HS-5 (cell line): ENCODE data around the gene TMEM273.
A peak's percentile ranks its signal among the peaks of the same experiment; 100 is the strongest.
"Not testable (repeated sequence)": the region's sequence is repeated elsewhere in the genome, so short reads cannot be mapped to it uniquely, and the experiment has no call there.

ENCODE experiments used
- DNase-seq: peaks from one replicate; pipeline ENCODE4 v3.0.0-alpha.2; 2012; ENCODE audit warnings: low read depth

The TMEM273 gene

DNA sequence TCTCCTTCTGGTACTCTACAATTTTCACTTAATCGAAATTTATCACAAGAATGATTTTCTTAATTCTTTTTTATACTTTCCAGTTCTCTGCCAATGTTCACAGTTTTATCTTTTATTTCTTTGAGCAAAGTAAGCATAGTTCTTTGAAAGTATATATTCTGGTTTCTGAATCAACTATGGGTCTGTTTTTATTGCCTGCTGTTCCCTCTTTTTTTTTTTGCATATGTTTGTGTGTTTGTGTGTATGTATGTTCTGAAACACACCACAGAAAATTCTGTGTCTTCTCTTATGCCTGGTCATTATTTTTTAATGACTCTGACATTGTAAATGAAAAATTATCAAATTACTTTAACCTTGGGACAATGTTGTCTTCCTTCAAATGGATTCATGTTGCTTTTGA, 15.9 kb upstream of the TMEM273 start:
- DNase-seq: no peak

DNA sequence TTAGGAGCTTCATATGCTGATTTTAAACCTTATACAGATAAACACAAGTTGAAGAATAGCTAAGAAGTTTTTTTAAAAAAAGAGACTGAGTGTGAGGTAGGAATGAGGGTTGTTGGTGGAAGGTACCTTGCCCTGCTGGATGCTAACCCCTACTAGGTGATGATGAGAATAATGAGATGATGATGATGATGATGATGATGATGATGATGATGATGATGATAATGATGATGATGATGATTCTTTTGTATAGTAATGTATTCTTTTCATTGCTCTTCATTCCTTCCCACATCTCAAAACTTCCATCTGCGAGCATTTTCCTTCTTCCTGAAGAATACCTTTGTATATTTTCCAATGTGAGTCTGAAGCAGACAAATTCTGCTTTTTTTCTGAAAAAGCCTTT, 14.1 kb upstream of the TMEM273 start:
- DNase-seq: no peak

DNA sequence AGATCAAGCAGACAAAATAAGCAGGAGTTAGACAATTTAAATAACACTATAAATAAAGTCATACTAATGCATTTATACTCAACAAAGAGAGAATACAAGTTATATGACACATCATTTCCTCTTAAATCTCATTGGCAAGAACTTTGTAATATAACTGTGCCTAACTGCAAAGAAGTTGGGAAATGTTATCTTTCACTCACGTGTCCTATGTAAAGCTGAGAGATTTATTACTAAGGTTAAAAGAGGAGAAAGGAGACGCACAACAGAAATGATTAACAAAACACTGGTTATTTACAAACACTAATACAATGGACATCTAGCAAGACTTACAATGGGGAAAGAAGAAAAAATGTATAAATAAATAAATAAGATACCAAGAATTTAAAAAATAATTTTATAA, 12.7 kb upstream of the TMEM273 start:
- no peak for DNase-seq

GRCh38 chr10:49197171-49197570, 9.0 kb upstream of the TMEM273 start:
- no peak for DNase-seq

DNA sequence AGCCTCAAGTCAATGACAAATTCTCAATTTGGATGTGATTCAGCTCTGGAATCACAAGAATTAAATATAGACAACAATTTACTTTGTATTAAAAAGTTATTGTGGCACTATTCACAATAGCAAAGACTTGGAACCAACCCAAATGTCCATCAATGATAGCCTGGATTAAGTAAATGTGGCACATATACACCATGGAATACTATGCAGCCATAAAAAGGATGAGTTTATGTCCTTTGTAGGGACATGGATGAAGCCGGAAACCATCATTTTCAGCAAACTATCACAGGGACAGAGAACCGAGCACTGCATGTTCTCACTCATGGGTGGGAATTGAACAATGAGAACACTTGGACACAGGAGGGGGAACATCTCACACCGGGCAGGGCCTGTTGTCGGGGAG, 7.7 kb upstream of the TMEM273 start:
- DNase-seq: not testable (repeated sequence)

DNA sequence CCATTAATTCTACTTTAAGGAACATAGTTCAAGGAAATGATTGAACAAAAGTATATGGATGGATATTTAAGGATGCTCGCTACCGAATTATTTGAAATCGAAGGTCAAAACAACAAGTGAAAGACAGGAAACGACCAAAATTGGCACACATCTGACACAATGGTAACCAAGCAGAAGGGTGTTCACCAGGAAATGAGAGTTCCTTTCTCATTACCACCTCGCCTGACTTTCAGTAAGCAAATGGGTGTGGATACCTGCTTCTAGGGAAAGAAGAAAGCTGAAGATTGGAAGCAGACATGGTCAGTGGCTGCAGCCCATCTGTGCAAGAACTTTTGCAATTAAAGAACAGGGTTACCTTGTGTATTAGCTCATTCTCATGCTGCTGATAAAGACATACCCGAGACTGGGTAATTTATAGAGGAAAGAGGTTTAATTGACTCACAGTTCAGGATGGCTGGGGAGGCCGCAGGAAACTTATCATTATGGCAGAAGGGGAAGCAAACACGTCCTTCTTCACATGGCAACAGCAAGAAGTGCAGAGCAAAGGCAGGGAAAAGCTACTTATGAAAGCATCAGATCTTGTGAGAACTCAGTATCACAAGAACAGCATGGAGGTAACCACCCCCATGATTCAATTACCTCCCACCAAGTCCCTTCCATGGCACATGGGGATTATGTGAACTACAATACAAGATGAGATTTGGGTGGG, 6.2 kb upstream of the TMEM273 start:
- DNase-seq: no peak

DNA sequence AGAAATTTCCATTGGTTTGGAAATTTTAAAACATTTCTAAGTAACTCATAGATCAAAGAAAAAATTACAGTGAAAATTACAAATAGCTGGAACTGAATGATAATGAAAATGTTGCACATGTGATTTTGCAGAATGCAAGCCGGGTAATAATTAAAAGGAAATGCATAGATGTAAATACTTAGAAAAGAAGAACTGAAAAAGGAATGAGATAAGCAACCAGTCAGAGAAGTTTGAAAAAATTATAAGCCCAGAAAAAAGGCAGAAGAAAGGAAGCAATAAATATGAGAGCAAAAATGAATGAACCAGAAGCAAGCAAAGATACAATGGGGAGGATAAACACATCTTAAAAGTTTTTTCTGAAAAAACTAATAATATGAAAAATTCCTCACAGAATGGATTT, 3.2 kb upstream of the TMEM273 start:
- DNase-seq: no peak

DNA sequence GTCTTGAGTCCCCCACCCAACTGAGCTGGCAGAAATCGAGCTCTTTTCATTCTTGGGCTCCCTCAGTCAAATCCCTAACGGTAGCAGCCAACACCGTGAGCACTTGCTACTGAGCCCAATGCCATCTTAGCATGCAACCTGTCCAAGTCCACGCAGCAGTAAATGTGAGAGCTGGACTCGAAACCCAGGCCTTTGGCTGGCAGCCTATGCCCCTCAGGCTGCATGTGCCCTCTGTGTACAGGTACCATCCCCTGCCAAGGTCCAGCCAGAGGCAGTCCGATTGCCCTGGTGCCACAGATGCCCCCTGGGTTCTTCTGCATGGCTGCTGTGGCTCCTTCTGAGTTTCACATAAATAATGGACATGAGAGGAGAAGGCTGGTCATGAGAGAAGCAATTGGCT, 1.2 kb upstream of the TMEM273 start:
- no peak for DNase-seq

- no peak for DNase-seq
Measured at GRCh38 chr10:49187044-49187484, 1.1 kb downstream of the TMEM273 start.

GRCh38 chr10:49186613-49187012, 1.6 kb downstream of the TMEM273 start:
- DNase-seq: no peak

DNA sequence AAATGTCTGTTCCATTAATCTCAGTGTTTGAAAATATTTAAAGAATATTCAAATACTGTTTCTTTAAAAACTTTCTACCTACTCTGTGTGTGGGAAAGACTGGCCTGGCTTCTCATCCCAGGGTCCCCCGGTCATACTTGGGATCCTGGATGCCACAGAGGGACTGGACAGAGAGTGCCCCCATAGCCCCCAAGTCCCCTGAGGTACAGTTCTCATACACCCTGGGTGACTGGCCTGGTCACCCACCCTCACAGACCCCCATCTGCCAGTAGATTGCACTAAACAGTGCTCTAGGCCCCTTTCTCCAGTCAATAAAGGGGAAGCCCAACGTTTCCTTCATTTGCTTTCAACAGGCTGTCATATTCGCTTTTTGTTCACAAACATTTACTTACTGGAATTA, 3.0 kb downstream of the TMEM273 start:
- DNase-seq: no peak

DNA sequence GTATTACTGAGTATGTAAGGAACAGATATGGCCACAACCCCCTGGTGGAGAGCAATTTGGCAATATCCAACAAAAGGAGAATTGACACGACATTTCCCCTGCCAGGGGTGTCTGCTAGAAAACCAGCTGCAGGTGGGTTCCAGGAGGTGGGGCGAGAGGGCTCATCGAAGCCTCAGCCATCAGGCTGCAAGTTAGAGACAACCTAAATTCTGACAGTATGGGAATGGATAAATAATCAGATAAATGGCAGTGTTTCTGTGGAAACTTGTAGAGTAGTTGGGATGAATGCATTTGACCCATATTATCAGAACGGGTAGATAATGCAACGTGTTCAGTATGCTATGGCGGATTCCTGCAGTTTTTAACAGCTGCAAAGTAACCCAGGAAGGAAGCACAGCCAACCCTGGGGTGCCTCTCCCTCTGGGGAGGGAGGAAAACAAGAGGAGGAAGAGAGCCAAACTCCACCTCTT, 3.5 kb downstream of the TMEM273 start:
- DNase-seq: no peak

DNA sequence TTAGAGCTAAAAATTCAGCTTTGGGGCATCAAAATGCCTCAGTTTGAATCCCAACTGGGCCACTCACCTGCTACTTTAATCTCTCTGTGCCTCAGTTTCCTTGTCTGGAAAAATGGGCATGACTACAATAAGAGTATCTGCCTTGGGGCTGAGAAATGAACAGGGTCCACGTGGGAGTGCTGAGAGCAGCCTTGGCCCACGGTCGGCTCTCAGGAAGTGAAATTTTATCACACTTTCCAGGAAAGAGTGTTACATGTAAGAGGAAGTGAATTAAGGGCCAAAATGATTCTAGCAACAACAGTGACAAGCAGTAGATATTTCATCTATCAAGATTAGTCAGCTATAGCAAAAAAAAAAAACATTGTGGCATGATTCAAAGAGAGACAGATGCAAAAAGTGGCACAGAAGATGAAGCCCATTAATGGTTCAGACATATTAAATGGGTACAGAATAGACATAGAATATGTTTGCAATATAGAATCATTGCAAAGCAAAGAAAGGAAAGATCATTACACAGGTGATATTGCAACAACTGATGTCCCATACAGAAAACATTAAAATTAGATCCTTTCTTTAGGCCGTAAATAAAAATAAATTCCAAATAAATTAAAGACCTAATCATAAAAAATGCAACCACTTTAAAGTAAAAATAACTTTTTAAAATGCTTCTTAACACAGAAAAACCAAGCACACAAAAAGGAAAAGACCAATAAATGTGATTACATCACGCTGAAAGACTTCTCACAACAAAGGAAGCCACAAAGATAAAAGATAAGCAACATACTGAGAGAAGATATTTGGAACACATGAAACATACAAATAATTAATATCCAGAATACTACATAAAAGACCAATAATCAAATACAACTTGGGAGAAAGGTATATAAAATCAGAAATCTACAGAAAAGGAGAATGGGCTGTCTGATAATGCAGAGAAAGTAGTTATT, 4.3 kb downstream of the TMEM273 start:
- DNase-seq: no peak

DNA sequence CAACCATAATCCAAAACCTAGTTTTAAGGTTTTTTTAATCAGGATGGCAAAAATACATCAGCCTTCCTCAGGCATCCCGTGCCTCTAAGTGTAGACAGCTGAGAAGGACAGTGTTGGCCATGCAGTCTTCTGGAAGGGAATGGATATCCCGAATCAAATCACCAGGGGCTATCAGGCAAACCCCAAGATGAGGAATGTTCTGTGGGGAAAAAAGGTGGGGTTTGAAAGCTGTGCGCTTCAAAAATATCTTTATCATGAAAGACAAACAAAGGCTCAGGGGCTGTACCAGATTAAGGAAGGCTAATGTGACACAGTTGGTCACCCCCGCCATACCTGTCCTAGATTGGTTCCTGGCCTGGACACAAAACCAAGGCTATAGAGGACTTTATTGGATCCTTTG, 5.4 kb downstream of the TMEM273 start:
- DNase-seq: no peak

- DNase-seq: no peak
Measured at GRCh38 chr10:49180444-49180860, 7.7 kb downstream of the TMEM273 start.

DNA sequence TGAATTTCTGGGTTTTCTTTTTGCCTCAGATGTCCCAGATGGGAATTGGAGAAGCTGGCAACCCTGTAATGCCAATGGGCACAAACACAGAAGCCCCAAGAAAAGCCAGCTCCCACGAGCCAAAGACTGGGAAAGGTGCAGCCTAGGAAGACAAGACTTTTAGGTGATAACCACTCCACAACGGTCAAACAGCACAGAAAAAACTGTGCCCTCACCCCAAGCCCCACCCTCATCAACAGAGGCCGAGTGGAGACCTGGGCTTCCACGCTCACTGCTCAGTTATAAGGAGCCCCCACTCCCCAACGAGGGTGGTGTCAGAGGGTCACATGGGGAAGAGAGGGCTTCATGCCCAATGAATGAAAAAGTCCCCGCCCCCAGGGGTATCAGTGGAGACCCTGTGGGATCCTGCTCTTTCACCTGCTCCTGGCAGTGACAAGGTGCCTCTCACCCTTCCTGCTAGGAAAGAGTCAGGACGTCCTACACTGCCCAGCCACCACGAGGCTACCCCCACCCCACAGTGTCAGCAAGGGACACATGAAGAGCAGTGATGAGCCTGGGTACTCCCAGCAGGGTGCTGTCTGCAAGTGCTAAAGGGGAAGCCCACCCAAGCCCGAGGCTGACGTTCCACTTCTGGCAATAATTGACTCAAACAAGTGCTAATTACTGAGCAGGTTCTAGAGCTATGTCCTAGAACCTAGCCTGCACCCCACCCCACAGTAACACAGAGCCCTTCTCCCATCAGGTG, 8.3 kb downstream of the TMEM273 start:
- DNase-seq: no peak

DNA sequence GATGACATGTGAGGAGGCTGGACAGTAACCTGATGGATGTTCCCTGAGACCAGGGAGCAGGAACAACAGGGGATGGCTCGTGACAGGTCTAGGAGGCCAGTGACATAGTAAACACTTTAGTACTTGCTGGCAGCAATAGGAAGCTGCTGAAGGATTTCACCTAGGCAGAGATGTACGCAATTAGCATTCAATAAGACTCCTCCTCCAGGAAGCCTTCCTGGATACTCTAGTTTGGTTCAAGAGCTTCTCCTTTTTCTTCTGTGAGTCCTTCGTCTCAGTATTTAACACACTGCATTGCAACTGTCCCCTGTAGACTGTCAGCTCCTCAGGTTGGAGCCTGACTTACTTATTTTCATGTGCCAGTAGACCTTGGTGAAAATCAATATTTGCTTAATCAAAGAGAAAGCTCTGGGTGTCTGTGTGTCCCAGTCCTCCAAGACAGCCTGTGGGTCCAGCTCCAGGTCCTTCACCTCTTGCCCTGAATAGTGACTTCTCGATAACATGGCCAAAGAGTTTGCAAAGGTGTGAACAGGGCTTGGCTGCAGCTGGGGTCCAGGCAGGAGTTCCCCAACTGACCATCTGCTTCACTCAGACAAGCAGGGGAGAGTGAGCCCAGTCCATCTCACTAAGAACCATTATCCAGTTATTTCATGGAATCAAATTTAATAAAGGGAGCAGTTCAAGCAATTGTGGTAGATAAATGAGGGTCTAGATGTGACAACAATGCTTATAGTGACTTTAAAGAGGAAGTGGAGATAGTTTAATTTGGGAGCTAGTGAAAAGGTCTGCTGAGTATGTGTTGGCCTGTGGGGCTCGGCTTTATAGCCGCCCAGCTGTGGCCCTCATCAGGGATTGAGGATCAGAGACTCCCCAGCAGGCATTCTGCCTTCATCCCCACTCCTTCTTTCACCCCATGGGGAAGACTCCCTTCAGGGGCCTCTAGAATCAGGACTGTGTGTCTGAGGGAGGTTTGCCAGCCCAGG, 9.4 kb downstream of the TMEM273 start:
- no peak for DNase-seq

DNA sequence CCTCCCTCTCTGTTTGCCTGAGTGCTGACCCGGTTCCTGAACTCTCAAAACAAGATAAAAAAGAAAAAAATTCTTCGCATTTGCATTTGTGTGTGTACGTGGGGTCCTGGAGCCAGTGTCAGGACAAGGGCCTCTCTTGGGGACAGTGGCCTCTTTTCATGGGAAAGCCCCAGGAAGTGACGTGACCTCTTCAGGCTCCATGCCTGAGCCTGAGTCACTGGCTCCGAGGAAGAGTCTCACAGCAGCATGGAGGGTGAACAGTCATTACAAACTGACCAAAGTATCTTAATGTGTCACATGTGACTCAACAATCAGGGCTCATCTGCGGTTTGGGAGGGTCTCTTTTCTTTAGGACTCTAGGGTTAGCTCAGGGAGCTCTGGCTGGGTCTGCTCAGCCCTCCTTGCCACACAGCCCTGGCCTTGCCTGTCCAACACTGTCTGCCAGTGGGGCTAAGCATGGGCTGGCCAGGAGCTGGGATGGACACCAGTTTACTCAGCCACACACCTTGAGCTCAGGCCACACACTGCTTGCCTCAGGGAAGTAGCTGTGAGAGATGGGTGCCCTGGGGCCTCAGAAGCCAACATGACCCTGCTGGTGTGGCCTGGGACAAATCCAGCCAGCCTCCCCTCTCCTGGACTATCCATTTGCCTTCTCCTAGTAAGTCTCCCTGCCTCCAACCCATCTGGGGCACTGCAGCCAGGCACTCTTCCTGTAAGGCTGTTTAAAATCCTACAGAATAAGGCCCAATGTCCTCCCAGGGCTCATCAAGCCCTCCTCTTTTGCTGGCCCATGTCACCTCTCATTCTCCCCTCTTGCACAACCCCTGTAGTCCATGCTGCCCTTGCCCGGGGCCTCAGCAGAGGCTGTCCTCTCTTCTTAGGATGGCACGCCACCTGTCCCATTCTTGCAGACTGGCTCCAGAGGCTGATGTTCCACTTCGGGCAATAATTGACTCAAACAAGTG, 10.5 kb downstream of the TMEM273 start:
- DNase-seq: peak; percentile 82

GRCh38 chr10:49176310-49177268, 11.6 kb downstream of the TMEM273 start:
- no peak for DNase-seq
